Small intestine (tissue), 7 donors: ENCODE measurements around the gene CFAP57. TPM values are rescaled to one million over a fixed set of nuclear protein-coding genes. Genes with fewer than 3 reads are reported as not detected.
A peak's percentile ranks its signal among the peaks of the same experiment; 100 is the strongest.

Source experiments
- DNase-seq, 2 donors: peaks; one replicate each; pipeline versions ENCODE4 v3.0.0 to v3.0.0-alpha.2; 2013
- FAIRE-seq: peaks from 2 replicates; lab custom pipeline; 2012; peaks lifted over from hg19 to GRCh38; lab: Jason Lieb, UNC
- H3K27ac ChIP-seq, 3 donors: one replicate each; pipeline ENCODE4 v1.5.1; 2013; ENCODE audit warnings: low read length in 2 of 3, mild to moderate bottlenecking in 2 of 3, control low read depth in 1 of 3, inconsistent platforms in 1 of 3, low read depth in 1 of 3, moderate library complexity in 1 of 3
- H3K27me3 ChIP-seq, 3 donors: one replicate each; pipeline ENCODE4 v1.6.1; 2013; ENCODE audit warnings: low read length in 3 of 3, inconsistent platforms in 1 of 3; ENCODE audit not compliant: control insufficient read depth in 3 of 3, insufficient read depth in 3 of 3
- H3K36me3 ChIP-seq, 3 donors: one replicate each; pipeline ENCODE4 v1.6.1; 2013; ENCODE audit warnings: low read length in 3 of 3, inconsistent platforms in 1 of 3, low read depth in 1 of 3, mild to moderate bottlenecking in 1 of 3, moderate library complexity in 1 of 3; ENCODE audit not compliant: control insufficient read depth in 3 of 3, insufficient read depth in 2 of 3
- H3K4me1 ChIP-seq, 3 donors: one replicate each; pipeline ENCODE4 v1.6.1; 2013; ENCODE audit warnings: low read length in 2 of 3, inconsistent platforms in 1 of 3, low read depth in 1 of 3, mild to moderate bottlenecking in 1 of 3, moderate library complexity in 1 of 3; ENCODE audit not compliant: control insufficient read depth in 3 of 3, insufficient read depth in 2 of 3
- H3K4me3 ChIP-seq, 3 donors: one replicate each; pipeline ENCODE4 v1.5.1; 2013; ENCODE audit warnings: low read length in 3 of 3, control low read depth in 1 of 3, inconsistent platforms in 1 of 3, low read depth in 1 of 3, mild to moderate bottlenecking in 1 of 3, moderate library complexity in 1 of 3
- H3K9me3 ChIP-seq, 2 donors: one replicate each; pipeline ENCODE4 v1.6.1; 2013; ENCODE audit warnings: low read depth in 1 of 2, low read length in 1 of 2; ENCODE audit not compliant: control insufficient read depth in 2 of 2, insufficient read depth in 1 of 2
- WGBS, 3 donors: extraction: QIAGEN DNeasy Blood & Tissue Kit; methylation state at CpG; one replicate each; pipeline ENCODE4 v1.1.7; 2013; 5-methylcytosine and 5-hydroxymethylcytosine counted together
- polyA plus RNA-seq, 4 donors: library from polyadenylated mRNA; stranded (reverse) in 3 of 4; unstranded in 1 of 4; fragments of 200-250 nt in 3 of 4; fragments of 120-200 nt in 1 of 4; gene quantifications; one replicate each; pipeline versions ENCODE4 v1.2.1 to v1.2.3, GENCODE V29; 2013
- donor health status: healthy with polysubstance abuse.
- donor health status: control.
- donor health status: control.
- donor health status: Bipolar disorder and iron deficiency.
- donor health status: healthy.

Gene CFAP57
- polyA plus RNA-seq, 4 donors: 0.03 to 0.31 TPM; not detected in 2

GRCh38 chr1:43153443-43153842 lies 18.7 kb upstream of the CFAP57 start:
- WGBS, 3 donors: 92 to 94% (median 93%) methylated on average over 6 of the region's 6 CpGs
- H3K9me3 ChIP-seq: no peaks in the 10 kb centered on the region
- H3K27me3 ChIP-seq: peaks cover 0 to 22% (median 0%) of the 10 kb centered on the region in 3 donors
- FAIRE-seq (no peak), DNase-seq (no peak)
- no peak overlapping the region for H3K27ac ChIP-seq
- no peaks in the 10 kb centered on the region for H3K4me1 ChIP-seq
- H3K4me3 ChIP-seq: no peak overlapping the region
- no peaks in the 10 kb centered on the region for H3K36me3 ChIP-seq

- H3K4me1 ChIP-seq: no peaks in the 10 kb centered on the region
- no peak overlapping the region for H3K27ac ChIP-seq
- no peaks in the 10 kb centered on the region for H3K9me3 ChIP-seq
- no peak for FAIRE-seq
- DNase-seq: no peak
- peaks cover 0 to 5% (median 0%) of the 10 kb centered on the region in 3 donors for H3K27me3 ChIP-seq
- 78 to 83% (median 81%) methylated on average over 7 of the region's 7 CpGs for WGBS, 3 donors
- no peaks in the 10 kb centered on the region for H3K36me3 ChIP-seq
- H3K4me3 ChIP-seq: no peak overlapping the region
Measured at GRCh38 chr1:43156026-43156425, 16.1 kb upstream of the CFAP57 start.

- FAIRE-seq (no peak), DNase-seq (no peak)
- WGBS, 3 donors: 89 to 91% (median 91%) methylated on average over 3 of the region's 3 CpGs
- no peaks in the 10 kb centered on the region for H3K27me3 ChIP-seq
- no peak overlapping the region for H3K27ac ChIP-seq
- no peaks in the 10 kb centered on the region for H3K9me3 ChIP-seq
- H3K4me3 ChIP-seq: no peak overlapping the region
- H3K36me3 ChIP-seq: peaks cover 16 to 30% (median 22%) of the 10 kb centered on the region in 3 donors
- H3K4me1 ChIP-seq: no peaks in the 10 kb centered on the region
Measured at GRCh38 chr1:43165162-43165561, 7.0 kb upstream of the CFAP57 start.

GRCh38 chr1:43165765-43166164 lies 6.4 kb upstream of the CFAP57 start:
- Histone ChIP-seq H3K27ac (no peak overlapping the region), H3K36me3 (peaks cover 16 to 30% (median 22%) of the 10 kb centered on the region in 3 donors), H3K9me3 (no peaks in the 10 kb centered on the region), H3K4me3 (no peak overlapping the region), H3K4me1 (no peaks in the 10 kb centered on the region), H3K27me3 (no peaks in the 10 kb centered on the region)
- no peak for FAIRE-seq
- DNase-seq: no peak
- WGBS, 3 donors: 95% methylated on average over 5 of the region's 5 CpGs

GRCh38 chr1:43171312-43171875 lies 736 bp upstream of the CFAP57 start:
- no peak for FAIRE-seq
- DNase-seq: peak in 1 of 2 donors; percentile 6
- H3K4me3 ChIP-seq: peak overlapping the region; percentile 61 to 96 (median 87)
- peaks cover 6 to 18% (median 17%) of the 10 kb centered on the region in 3 donors for H3K36me3 ChIP-seq
- H3K27me3 ChIP-seq: peaks cover 0 to 5% (median 0%) of the 10 kb centered on the region in 3 donors
- H3K27ac ChIP-seq: no peak overlapping the region
- no peaks in the 10 kb centered on the region for H3K9me3 ChIP-seq
- 13 to 22% (median 18%) methylated on average over 17 of the region's 17 CpGs for WGBS, 3 donors
- peaks cover 0 to 7% (median 4%) of the 10 kb centered on the region in 3 donors for H3K4me1 ChIP-seq

- no peak for FAIRE-seq
Measured at GRCh38 chr1:43172527-43172972, 420 bp downstream of the CFAP57 start.

GRCh38 chr1:43174873-43175272 lies 2.7 kb downstream of the CFAP57 start:
- 63 to 77% (median 68%) methylated on average over 2 of the region's 2 CpGs for WGBS, 3 donors
- H3K27me3 ChIP-seq: peaks cover 0 to 20% (median 8%) of the 10 kb centered on the region in 3 donors
- FAIRE-seq (no peak), DNase-seq (no peak)
- H3K27ac ChIP-seq: no peak overlapping the region
- H3K4me1 ChIP-seq: peaks cover 0 to 7% (median 4%) of the 10 kb centered on the region in 3 donors
- no peak overlapping the region for H3K4me3 ChIP-seq
- no peaks in the 10 kb centered on the region for H3K9me3 ChIP-seq
- H3K36me3 ChIP-seq: peaks cover 0 to 2% (median 0%) of the 10 kb centered on the region in 3 donors

More at GRCh38 chr1:43172527-43172972, 420 bp downstream of the CFAP57 start:
- H3K27ac ChIP-seq: peak overlapping the region in 1 of 3 donors; percentile 31
- peak overlapping the region; percentile 61 to 96 (median 87) for H3K4me3 ChIP-seq
- peaks cover 0 to 7% (median 4%) of the 10 kb centered on the region in 3 donors for H3K4me1 ChIP-seq
- peaks cover 6 to 12% (median 11%) of the 10 kb centered on the region in 3 donors for H3K36me3 ChIP-seq
- H3K27me3 ChIP-seq: peaks cover 0 to 16% (median 5%) of the 10 kb centered on the region in 3 donors
- H3K9me3 ChIP-seq: no peaks in the 10 kb centered on the region
- peak in 1 of 2 donors; percentile 86 for DNase-seq
- WGBS, 3 donors: 0 to 2% (median 1%) methylated on average over 15 to 20 of the region's 20 CpGs

- Histone ChIP-seq H3K27me3 (peaks cover 0 to 20% (median 8%) of the 10 kb centered on the region in 3 donors), H3K36me3 (no peaks in the 10 kb centered on the region), H3K4me3 (no peak overlapping the region), H3K9me3 (no peaks in the 10 kb centered on the region), H3K4me1 (no peaks in the 10 kb centered on the region), H3K27ac (no peak overlapping the region)
- DNase-seq: no peak
- FAIRE-seq: no peak
- WGBS, 3 donors: 58 to 59% (median 59%) methylated on average over 4 of the region's 4 CpGs
Measured at GRCh38 chr1:43177691-43178090, 5.6 kb downstream of the CFAP57 start.
